ENCODE measurements around the gene SMARCB1. TPM values are rescaled to one million over a fixed set of nuclear protein-coding genes. Genes with fewer than 3 reads are reported as not detected.

Gene SMARCB1
- total RNA-seq, 1 donor from 2014 or later = 22.1 TPM

DNA sequence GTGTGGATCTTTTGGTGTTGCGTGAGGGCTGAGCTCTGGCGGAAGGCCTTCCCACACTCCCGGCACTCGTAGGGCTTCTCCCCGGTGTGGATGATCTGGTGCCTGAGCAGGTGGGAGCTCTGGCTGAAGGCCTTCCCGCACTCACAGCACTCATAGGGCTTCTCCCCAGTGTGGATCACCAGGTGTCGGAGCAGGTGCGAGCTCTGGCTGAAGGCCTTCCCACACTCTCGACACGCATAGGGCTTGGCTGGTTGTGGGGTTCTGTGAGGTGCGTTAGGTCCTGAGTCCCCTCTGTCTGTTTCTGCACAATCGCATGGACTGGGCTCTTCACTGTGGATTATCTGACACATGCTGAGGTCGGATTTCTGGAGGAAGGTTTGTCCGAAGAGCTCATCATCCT lies 42.3 kb upstream of the SMARCB1 start:
- intact Hi-C loops (cut with DNase I) = no loop called here
- Histone ChIP-seq H3K4me3 (no peak overlapping the region), H3K27ac (no peak overlapping the region), H3K27me3 (no peaks in the 10 kb centered on the region), H3K9me3 (no peaks in the 10 kb centered on the region), H3K4me1 (peaks cover 0 to 6% of the 10 kb centered on the region in 2 donors), H3K36me3 (peaks cover 31 to 47% of the 10 kb centered on the region in 2 donors)
- DNase-seq (ENCODE audit: low spot score in 2 of 2) = no peak
- TF ChIP-seq, protein P1, sequence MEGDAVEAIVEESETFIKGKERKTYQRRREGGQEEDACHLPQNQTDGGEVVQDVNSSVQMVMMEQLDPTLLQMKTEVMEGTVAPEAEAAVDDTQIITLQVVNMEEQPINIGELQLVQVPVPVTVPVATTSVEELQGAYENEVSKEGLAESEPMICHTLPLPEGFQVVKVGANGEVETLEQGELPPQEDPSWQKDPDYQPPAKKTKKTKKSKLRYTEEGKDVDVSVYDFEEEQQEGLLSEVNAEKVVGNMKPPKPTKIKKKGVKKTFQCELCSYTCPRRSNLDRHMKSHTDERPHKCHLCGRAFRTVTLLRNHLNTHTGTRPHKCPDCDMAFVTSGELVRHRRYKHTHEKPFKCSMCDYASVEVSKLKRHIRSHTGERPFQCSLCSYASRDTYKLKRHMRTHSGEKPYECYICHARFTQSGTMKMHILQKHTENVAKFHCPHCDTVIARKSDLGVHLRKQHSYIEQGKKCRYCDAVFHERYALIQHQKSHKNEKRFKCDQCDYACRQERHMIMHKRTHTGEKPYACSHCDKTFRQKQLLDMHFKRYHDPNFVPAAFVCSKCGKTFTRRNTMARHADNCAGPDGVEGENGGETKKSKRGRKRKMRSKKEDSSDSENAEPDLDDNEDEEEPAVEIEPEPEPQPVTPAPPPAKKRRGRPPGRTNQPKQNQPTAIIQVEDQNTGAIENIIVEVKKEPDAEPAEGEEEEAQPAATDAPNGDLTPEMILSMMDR (IDR thresholded peaks at IDR 0.05) = no peak

DNA sequence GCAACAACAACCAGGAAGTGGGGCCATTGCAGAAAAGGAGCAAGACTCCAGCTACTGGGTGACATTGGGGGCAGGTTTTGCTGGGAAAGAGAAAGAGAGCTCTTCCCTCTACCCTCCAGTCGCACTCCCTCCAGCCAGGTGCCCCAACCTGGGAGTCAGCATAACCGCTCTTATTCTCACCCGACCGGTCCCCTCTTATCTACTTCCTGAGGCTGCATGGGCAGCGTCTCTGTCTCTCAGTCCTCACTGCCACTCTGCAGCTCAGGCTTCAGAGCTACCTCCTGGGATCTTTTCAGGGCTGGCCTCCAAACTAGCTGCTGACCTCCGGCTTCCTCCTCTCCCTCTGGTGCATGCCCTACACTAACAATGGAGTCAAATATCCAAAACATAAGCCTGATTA lies 41.0 kb upstream of the SMARCB1 start:
- peaks cover 0 to 8% of the 10 kb centered on the region in 2 donors for H3K4me1 ChIP-seq
- H3K4me3 ChIP-seq = no peak overlapping the region
- peaks cover 31 to 46% of the 10 kb centered on the region in 2 donors for H3K36me3 ChIP-seq
- no peak overlapping the region for H3K27ac ChIP-seq
- TF ChIP-seq, protein P1 (IDR thresholded peaks at IDR 0.05) = no peak
- H3K9me3 ChIP-seq = no peaks in the 10 kb centered on the region
- DNase-seq (ENCODE audit: low spot score in 2 of 2) = no peak
- H3K27me3 ChIP-seq = no peaks in the 10 kb centered on the region
- intact Hi-C loops (cut with DNase I) = no loop called here

DNA sequence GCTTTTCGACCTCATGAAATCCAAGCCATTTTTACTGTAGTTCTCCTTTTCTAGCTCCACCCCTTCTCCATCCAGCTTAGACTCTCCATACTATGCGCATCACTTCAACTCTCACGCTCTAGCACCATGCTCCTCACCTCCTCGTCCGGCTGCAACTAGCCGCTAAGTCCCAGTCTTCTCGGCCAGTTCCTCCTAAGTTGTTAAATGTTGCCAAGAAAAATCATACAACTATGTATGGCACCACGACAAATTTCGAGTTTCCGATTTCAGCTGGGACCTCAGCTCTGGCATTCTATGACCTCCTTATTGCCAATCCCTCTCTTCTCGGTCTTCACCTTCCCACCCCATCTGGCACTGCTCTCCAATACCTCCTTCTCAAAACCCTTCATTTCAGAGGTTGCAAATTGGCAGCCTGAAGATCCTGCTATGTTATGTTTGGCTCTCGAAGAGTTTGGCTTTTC lies 36.9 kb upstream of the SMARCB1 start:
- peak overlapping the region; percentile 81 to 92 for H3K27ac ChIP-seq

DNA sequence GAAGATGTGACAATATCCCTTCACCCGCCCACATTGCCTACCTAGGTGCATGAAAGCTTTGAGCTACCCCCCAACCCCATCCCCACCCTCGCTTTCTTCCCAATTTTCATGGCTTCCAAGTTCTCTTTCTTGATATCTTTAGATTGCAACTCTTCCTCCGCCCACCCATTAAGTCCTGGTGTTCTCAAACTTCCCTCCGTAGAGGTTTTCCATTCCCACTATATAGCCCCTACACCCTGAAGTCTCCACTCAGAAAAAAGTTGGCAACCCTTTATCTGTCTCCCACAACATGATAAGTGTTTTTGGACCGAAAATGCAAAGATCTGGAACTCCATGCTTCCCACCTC lies 36.4 kb upstream of the SMARCB1 start:
- peak overlapping the region; percentile 81 to 92 for H3K27ac ChIP-seq
- H3K4me3 ChIP-seq = peak overlapping the region; percentile 75 to 88
- H3K36me3 ChIP-seq = peaks cover 0 to 3% of the 10 kb centered on the region in 2 donors
- no peak for DNase-seq (ENCODE audit: low spot score in 2 of 2)
- H3K4me1 ChIP-seq = peaks cover 0 to 3% of the 10 kb centered on the region in 2 donors
- TF ChIP-seq, protein P1 (IDR thresholded peaks at IDR 0.05) = no peak
- H3K27me3 ChIP-seq = no peaks in the 10 kb centered on the region
- intact Hi-C loops (cut with DNase I) = loop anchor here (2.0 kb wide), 1 partner anchor 34 kb away; no protein-coding TSS in a partner anchor
- no peaks in the 10 kb centered on the region for H3K9me3 ChIP-seq

More for the DNA sequence above, 36.9 kb upstream of the SMARCB1 start:
- Histone ChIP-seq H3K27me3 (no peaks in the 10 kb centered on the region), H3K4me3 (peak overlapping the region; percentile 75 to 88), H3K9me3 (no peaks in the 10 kb centered on the region), H3K36me3 (peaks cover 4 to 7% of the 10 kb centered on the region in 2 donors), H3K4me1 (peaks cover 0 to 3% of the 10 kb centered on the region in 2 donors)
- intact Hi-C loops (cut with DNase I) = loop anchor here (2.0 kb wide), 1 partner anchor 33 kb away; no protein-coding TSS in a partner anchor
- TF ChIP-seq, protein P1 (IDR thresholded peaks at IDR 0.05) = no peak
- no peak for DNase-seq (ENCODE audit: low spot score in 2 of 2)

DNA sequence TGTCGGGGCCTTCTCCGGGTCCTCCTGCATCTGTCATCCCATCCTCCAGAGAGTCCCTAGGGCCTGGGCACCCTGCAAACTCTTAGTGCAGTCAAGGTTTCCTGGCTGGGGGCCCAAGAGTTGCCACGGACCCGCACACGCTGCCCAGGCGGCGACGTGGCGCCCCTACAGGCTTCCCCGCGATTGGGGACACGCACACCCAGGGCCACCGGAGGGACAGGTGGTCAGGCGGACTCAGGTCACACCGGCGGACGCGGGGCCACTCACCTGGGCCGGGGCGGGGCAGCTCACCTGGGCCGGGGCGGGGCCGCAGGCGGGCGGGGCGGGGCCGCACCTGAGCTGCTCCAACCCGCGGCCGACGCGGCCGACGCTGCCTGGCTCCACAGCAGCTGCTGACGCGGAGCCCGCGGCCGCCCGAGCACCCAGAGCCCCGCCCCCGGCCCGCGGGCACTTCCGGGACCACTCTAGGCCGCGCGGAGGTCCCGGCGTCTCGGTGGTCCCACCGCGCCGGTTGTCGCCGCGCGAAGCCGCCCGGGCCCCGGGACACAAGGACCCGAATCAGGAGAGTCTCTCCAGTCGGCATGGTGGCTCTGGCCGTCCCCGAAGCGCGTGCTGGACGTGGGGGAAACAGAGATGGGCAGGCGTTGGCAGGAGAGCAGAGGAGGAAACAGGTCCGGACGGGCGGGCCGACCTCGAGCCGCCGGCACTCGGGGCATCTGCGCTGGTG lies 35.9 kb upstream of the SMARCB1 start, which contains the start of gene ZNF70:
TSS of gene ZNF70 (minus strand) at position 399 of the 727 bp plus-strand sequence. CDS start 5,972 bp downstream, outside the sequence.
- Histone ChIP-seq H3K4me3 (peak within 1 kb of the TSS; percentile 75 to 88), H3K9me3 (no peaks in the 10 kb centered on the region), H3K36me3 (no peaks in the 10 kb centered on the region), H3K4me1 (peaks cover 0 to 3% of the 10 kb centered on the region in 2 donors), H3K27me3 (no peaks in the 10 kb centered on the region), H3K27ac (peak within 1 kb of the TSS; percentile 81 to 92)
- intact Hi-C loops (cut with DNase I) = loop anchor here (1.0 to 2.0 kb wide), 2 partner anchors 16 to 34 kb away; partner anchors contain the start of gene CHCHD10
- peak; percentile 36 to 92 for DNase-seq (ENCODE audit: low spot score in 2 of 2)
- TF ChIP-seq, protein P1 (IDR thresholded peaks at IDR 0.05) = peak in 2 of 3 experiments; percentile 13 to 21
